ENCODE measurements around the gene CSPG4. TPM values are rescaled to one million over a fixed set of nuclear protein-coding genes. Genes with fewer than 3 reads are reported as not detected.

The CSPG4 gene
- total and polyA plus RNA-seq, 2 of the 13 experiments (the other 11 are each of a cell fraction or from before 2014, with no cell fraction given): 0.01 to 0.04 TPM

DNA sequence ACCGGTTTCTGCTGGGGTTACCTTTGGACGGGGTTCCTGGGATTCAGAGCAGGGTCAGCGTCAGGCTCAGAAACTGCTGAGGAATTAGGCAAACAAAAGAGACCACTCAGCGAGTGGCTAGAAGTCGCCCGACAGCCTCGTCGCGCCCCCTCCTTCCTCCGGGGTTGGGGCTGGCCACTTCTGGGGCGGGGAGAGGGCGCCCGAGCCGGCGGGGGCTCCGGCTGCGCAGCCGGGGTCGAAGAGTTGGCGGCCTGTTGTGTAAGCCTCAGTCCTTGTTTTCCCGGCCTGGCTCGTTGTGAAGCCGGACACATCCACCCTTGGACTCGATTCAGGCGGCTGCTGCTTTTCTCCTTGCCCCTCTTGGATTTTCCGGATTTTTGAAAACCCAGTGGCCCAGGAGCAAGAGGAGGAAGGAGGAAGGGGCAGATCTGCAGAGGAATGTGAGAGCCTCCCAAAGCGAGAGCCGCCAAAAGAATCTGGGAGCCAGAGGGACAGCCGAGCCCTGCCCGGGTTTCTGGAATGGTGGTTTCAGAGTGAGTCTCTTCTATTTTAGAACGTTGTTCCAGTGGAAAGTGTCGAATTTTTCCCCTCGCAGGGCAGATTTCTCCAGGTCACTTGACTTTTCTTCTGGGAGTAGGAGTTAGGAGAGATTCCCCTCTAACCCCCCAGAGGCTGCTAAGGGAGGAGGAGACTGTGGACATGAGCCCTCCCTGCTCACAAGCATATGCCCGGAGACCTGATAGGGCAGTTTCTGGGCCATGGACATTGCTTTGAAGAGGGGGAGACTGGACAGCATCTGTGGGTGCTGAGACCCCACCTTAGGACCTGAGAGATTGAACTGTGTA is 64.3 kb downstream of the CSPG4 start (continued):
- TF ChIP-seq ZNF501 (CRISPR knock-in tag; IDR thresholded peaks at IDR 0.05) (no peak), KLF6 (CRISPR knock-in tag; IDR thresholded peaks at IDR 0.05) (no peak), FOXO1 (CRISPR knock-in tag; IDR thresholded peaks at IDR 0.05) (0 out of 2 replicates have a peak, but pooled peaks have one; percentile 25), CEBPG (CRISPR knock-in tag; IDR thresholded peaks at IDR 0.05) (peak; percentile 36; the same call in 1 of the 2 replicates), ZNF12 (CRISPR knock-in tag; IDR thresholded peaks at IDR 0.05) (0 out of 2 replicates have a peak, but pooled peaks have one; percentile 12), ZNF556 (CRISPR knock-in tag; IDR thresholded peaks at IDR 0.05; ENCODE audit: borderline replicate concordance) (0 out of 2 replicates have a peak, but pooled peaks have one; percentile 26), ZBTB21 (CRISPR knock-in tag; IDR thresholded peaks at IDR 0.05) (no peak), ZNF207 (IDR thresholded peaks at IDR 0.05; ENCODE audit: borderline replicate concordance) (no peak), POLR2G (IDR thresholded peaks at IDR 0.05; ENCODE audit: low read depth, low read length) (peak; percentile 12; the same call in 1 of the 2 replicates), RFXAP (CRISPR knock-in tag; IDR thresholded peaks at IDR 0.05; ENCODE audit: borderline replicate concordance) (no peak), GATAD1 (CRISPR knock-in tag; IDR thresholded peaks at IDR 0.05) (0 out of 2 replicates have a peak, but pooled peaks have one; percentile 1), ZNF615 (CRISPR knock-in tag; IDR thresholded peaks at IDR 0.05; ENCODE audit: borderline replicate concordance) (peak; percentile 40; the same call in 1 of the 2 replicates), ZNF607 (CRISPR knock-in tag; IDR thresholded peaks at IDR 0.05; ENCODE audit: borderline replicate concordance) (peak; percentile 7; the same call in 1 of the 2 replicates), MXI1 (IDR thresholded peaks at IDR 0.05; ENCODE audit: borderline replicate concordance, low read depth, low read length) (no peak), TBP (CRISPR knock-in tag; IDR thresholded peaks at IDR 0.05) (no peak), GZF1 (CRISPR knock-in tag; IDR thresholded peaks at IDR 0.05) (0 out of 2 replicates have a peak, but pooled peaks have one; percentile 0), HOXA3 (CRISPR knock-in tag; IDR thresholded peaks at IDR 0.05) (peak; percentile 43; the same call in 1 of the 2 replicates)
- TF ChIP-seq, protein P1, sequence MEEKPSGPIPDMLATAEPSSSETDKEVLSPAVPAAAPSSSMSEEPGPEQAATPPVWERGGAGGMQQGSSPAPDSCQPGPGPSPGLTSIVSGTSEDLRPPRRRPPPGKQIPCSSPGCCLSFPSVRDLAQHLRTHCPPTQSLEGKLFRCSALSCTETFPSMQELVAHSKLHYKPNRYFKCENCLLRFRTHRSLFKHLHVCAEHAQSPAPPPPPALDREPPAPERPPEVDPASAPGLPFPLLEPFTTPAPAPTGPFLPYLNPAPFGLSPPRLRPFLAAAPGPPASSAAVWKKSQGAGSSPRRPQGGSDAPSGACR (CRISPR knock-in tag; IDR thresholded peaks at IDR 0.05): 0 out of 2 replicates have a peak, but pooled peaks have one; percentile 5
- TF ChIP-seq, protein P2, sequence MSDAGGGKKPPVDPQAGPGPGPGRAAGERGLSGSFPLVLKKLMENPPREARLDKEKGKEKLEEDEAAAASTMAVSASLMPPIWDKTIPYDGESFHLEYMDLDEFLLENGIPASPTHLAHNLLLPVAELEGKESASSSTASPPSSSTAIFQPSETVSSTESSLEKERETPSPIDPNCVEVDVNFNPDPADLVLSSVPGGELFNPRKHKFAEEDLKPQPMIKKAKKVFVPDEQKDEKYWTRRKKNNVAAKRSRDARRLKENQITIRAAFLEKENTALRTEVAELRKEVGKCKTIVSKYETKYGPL (CRISPR knock-in tag; IDR thresholded peaks at IDR 0.05): peak; percentile 76; the same call in 1 of the 2 replicates
- TF ChIP-seq, protein P3, sequence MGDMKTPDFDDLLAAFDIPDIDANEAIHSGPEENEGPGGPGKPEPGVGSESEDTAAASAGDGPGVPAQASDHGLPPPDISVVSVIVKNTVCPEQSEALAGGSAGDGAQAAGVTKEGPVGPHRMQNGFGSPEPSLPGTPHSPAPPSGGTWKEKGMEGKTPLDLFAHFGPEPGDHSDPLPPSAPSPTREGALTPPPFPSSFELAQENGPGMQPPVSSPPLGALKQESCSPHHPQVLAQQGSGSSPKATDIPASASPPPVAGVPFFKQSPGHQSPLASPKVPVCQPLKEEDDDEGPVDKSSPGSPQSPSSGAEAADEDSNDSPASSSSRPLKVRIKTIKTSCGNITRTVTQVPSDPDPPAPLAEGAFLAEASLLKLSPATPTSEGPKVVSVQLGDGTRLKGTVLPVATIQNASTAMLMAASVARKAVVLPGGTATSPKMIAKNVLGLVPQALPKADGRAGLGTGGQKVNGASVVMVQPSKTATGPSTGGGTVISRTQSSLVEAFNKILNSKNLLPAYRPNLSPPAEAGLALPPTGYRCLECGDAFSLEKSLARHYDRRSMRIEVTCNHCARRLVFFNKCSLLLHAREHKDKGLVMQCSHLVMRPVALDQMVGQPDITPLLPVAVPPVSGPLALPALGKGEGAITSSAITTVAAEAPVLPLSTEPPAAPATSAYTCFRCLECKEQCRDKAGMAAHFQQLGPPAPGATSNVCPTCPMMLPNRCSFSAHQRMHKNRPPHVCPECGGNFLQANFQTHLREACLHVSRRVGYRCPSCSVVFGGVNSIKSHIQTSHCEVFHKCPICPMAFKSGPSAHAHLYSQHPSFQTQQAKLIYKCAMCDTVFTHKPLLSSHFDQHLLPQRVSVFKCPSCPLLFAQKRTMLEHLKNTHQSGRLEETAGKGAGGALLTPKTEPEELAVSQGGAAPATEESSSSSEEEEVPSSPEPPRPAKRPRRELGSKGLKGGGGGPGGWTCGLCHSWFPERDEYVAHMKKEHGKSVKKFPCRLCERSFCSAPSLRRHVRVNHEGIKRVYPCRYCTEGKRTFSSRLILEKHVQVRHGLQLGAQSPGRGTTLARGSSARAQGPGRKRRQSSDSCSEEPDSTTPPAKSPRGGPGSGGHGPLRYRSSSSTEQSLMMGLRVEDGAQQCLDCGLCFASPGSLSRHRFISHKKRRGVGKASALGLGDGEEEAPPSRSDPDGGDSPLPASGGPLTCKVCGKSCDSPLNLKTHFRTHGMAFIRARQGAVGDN (CRISPR knock-in tag; IDR thresholded peaks at IDR 0.05): peak; percentile 2
- TF ChIP-seq, protein P4, sequence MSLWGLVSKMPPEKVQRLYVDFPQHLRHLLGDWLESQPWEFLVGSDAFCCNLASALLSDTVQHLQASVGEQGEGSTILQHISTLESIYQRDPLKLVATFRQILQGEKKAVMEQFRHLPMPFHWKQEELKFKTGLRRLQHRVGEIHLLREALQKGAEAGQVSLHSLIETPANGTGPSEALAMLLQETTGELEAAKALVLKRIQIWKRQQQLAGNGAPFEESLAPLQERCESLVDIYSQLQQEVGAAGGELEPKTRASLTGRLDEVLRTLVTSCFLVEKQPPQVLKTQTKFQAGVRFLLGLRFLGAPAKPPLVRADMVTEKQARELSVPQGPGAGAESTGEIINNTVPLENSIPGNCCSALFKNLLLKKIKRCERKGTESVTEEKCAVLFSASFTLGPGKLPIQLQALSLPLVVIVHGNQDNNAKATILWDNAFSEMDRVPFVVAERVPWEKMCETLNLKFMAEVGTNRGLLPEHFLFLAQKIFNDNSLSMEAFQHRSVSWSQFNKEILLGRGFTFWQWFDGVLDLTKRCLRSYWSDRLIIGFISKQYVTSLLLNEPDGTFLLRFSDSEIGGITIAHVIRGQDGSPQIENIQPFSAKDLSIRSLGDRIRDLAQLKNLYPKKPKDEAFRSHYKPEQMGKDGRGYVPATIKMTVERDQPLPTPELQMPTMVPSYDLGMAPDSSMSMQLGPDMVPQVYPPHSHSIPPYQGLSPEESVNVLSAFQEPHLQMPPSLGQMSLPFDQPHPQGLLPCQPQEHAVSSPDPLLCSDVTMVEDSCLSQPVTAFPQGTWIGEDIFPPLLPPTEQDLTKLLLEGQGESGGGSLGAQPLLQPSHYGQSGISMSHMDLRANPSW (CRISPR knock-in tag; IDR thresholded peaks at IDR 0.05; ENCODE audit: borderline replicate concordance): 0 out of 2 replicates have a peak, but pooled peaks have one; percentile 19

Measured in HepG2 (cell line).